Hippocampal formation (tissue), 2 donors: Measurements from ENCODE around the gene FBXO9.

ENCODE experiments used
- DNase-seq, 2 donors: peaks; one replicate each; lab custom pipeline; 2025; lab: John Stamatoyannopoulos, UW

Gene FBXO9

DNA sequence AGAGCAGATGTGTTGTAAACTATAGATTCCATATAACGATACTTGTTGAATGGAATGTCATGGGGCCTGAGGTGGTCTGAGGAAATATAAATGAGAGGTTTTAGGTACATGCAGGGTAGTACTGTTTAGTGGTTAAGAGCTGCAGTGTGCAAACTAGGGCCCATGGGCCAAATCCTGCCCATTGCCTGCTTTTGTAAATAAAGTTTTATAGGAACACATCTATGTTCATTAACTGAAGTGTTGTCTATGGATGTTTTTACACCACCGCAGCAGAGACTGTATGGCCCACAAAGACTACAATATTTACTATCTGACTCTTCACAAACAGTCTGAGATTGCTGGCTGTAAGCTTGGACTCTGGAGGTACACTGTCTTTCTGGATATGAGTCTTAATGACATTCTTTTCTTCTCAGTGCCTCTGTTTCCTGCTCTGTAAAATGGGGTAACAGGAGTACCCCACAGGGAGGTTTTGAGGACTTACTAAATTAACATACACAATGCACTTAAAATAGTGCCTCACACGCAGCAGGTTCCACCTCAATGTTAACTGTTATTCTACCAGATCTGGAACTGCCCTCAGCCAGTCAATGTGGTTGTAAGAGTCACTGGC is 70.9 kb downstream of the FBXO9 start:
- DNase-seq = no peak

DNA sequence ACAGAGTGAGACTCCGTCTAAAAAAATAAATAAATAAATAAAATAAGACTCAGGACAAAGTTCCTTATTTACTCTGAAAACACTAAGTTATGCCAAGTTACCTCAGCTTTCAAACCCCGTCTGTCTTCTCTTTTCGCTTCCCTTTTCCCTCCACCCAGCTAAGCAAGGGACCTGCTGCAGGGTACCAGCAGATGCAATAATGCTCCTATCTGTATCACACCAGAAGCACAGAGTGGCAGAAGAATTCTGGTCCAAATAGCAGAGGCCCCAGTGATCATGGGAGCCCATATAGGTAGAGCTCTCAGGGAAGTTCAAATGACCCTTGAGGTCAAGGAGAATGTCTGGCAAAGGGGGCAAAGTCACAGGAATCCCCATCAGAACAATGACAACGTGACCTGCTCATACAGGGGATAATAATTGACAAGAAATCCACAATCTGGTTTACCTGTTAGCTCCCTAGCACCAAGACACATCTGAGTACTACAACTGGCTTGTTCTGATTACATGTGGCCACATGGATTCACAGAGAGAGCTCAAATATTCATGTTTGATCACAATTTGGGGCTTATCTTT is 74.7 kb downstream of the FBXO9 start:
- DNase-seq = no peak

DNA sequence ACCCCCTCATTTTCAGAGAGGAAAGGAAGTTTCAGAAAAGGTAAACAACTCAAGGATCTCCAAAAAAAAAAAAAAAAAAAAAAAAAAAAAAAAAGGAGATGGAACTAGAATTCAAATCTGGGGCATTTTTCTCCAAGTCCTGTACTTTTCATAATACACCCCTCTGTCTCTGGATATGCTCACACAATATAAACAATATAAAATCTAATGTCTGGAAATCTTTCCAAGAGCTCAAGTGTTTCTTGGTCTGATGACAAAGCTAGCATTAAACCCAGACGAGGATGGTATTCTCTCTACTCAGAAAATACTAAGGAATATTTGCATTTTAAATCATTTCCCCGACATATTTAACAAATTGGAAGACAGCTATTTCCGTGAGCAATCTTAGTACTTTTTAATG is 77.6 kb downstream of the FBXO9 start:
- no peak for DNase-seq

DNA sequence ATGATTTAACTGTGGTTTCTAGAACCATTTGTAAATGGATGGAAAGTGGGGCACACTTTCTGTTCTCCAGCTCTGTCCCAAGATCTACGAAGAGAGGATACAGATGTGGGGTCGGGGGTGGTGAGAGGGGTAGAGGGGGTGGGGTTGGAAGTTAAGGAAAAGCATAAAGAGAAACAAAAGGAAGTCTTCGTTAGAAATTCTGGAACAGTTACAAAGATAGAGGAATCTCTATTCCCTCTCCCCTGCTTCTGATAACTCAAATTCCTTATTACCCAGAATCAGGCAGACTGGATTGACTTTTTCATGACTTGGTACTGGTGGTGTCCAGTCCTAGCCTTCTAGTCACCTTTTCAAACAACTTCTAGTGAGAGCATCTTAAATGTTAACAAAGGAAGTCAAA is 78.5 kb downstream of the FBXO9 start:
- no peak for DNase-seq

DNA sequence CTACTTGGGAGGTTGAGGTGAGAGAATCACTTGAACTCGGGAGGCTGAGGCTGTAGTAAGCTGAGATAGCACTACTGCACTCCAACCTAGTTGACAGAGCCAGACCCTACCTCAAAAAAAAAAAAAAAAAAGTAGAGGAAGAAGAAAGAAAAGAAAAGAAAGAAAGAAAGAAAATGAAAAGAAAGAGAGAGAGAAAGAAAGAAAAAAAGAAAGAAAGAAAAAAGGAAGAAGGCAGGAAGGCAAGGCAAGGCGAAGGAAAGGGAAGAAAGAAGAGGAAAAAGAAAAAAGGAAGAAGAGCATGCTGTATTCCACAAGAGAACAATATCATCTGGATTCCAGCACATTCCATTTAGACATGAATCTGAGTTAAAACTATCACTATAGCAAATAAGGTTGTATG is 79.6 kb downstream of the FBXO9 start:
- DNase-seq = no peak

DNA sequence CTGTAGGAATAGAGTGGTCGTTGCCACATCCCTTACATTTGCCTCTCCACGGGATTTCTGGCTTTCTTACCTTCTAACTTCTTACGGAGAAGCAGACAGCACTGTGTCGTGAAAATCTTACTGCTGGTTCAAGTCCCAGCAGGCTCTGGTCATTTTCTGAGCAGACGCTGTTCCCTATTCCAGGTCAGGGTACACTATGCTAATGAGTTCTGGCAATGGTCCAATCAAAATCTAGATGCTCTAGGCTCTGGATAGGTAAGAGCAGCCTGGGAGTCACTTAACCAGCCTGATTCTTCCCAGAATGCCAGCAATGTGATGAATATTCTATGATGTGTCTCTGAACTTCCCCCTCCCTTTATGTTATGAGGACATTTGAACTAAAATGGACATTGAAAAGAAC is 83.5 kb downstream of the FBXO9 start, which contains the start of gene GCM1:
TSS of gene GCM1 (minus strand) at position 158 of the 400 bp plus-strand sequence. CDS start 3,209 bp downstream, outside the sequence.
- DNase-seq = no peak
